ENCODE measurements around the gene BOK.

Gene BOK

GRCh38 chr2:241538838-241539615 lies 19.5 kb upstream of the BOK start:
- no peak for DNase-seq (ENCODE audit: low read depth)

DNA sequence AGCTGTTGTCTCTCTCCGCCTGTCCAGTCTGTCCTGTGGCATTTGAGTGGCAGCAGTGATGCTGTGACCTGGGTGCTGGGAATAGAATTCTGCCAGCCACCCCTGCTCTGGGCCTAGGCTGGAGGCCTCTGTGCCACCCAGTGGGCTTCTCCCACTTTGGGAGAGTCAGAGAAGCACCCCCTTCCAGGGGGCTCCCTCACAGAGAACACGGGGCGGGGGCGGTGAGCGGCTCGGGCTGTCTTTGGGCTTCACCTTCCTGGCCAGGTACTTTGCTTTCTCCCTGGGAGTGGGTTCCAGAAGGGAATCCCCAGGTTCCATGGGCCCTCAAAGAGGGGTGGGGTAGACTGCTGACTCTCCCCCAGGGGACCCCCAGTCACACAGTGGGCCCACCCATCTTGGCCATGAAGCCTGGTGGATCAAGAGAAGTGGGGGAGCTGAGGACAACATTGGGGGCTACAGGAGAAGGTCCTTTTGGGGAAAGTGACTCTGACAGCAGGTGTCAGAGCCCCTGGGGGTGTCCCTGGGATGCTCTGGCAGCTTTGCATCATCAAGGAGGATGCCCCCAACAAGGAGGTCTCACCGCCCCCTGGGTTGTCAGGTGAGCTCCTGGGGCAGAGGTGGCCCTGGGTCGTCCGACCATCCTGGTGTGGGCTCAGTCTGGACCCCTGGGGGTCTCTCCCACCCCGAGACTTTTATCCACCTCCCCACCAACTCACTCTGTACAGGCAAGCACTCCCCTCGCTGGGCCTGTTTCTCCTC lies 18.8 kb upstream of the BOK start:
- no peak for DNase-seq (ENCODE audit: low read depth)

DNA sequence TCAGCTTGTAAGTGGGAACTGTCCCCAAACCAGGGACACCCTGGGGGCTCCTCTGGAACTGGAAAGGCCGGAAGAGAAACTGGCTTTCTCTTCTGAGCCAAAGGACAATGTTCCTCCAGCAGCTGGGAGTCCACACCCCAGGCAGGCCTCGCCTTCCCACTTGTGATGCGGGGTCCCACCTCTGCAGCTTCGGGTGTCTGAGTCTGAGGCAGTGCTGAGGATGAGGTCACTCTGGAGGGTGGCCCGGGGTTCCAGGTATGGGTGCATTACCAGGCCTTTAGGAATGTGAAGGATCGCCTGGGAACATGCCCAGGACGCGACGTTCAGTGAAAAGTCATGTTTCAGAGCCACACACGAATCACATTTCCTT lies 18.2 kb upstream of the BOK start:
- no peak for DNase-seq (ENCODE audit: low read depth)

DNA sequence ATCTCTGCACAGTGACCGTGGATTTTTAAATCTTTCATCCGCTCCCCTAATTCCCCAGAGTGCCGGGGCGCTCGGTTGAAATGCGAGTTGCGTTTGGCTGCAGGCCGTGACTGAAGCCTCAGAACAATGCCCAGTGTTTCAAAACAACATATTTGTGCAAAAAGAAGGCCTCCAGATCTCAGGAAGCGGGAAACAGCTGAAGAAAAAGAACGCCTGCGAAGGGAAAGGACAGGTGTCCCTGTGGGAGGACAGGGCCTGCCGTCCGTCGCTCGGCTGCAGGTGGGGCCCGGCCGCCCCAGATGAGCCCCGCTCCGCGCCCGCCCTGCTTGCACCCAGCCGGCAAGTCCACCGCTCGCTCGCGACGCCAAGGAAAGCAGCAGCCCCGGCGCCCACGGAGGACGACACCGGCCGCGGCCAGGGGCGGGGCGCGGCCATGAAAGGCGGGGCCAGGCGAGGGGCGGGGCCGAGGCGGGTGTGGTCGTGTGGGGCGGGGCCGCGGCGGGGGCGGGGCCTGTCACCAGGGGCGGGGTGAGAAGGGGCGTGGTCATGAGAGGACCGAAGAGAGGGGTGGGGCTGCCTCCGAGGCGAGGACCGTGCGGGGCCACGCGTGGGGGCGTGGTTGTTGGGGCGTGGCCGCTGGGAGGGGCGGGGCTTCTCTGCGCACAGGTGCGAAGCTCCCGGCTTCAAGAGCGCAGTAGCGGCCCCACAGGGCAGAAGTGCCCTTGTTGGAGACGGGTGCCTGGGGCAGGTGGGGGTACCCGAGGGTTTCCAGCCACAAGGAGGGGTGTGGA lies 17.6 kb upstream of the BOK start:
- peak; percentile 31 for DNase-seq (ENCODE audit: low read depth)

GRCh38 chr2:241541564-241542277 lies 16.8 kb upstream of the BOK start:
- DNase-seq (ENCODE audit: low read depth): no peak

DNA sequence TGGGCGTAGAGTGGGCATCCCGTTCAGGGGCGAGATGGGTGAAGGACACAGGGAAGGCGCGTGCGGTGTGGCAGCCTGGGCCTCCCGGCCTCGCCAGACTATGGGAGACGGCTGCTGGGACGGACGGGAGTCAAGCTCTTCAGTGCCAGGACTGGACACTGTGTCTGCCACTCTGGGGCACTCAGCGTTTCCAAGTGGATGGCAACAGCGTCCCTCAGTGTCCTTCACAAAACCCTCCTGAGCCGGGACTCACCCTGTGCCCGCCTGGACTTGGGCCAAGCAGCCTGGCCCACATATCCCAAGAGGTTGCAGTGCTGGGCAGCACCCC lies 16.3 kb upstream of the BOK start:
- no peak for DNase-seq (ENCODE audit: low read depth)

- DNase-seq (ENCODE audit: low read depth): no peak
Observed at GRCh38 chr2:241545106-241545505, 13.4 kb upstream of the BOK start.

DNA sequence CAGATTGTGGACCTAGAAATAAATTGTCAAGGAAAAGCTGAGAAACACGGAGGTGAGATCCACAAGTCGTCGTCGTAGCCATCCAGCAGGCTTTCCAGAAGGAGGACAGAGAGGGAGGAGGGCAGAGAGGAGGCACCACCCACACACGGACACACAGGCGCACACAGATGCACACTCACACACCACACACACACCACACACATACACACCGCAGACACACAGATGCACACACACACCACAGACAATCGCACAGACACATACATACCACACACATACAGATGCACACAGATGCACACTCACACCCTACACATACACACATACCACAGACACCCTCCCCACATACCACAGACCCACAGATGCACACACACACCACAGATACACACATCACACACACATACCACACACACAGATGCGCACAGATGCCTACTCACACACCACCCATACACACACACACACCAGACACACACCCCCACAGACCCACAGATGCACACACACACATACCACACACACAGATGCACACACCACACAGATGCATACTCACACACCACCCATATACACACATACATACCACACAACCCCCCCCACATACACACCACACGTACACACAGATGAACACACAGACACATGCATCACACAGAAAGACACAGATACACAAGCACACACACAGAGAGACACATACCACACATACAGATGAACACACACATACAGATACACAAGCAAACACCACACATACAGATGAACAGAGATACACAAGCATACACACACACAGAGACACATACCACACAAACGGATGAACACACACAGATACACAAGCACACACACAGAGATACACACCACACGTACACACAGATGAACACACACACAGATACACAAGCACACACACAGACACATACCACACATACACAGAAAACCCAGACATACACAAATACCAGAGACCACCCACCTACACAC lies 12.7 kb upstream of the BOK start:
- DNase-seq (ENCODE audit: low read depth): no peak

DNA sequence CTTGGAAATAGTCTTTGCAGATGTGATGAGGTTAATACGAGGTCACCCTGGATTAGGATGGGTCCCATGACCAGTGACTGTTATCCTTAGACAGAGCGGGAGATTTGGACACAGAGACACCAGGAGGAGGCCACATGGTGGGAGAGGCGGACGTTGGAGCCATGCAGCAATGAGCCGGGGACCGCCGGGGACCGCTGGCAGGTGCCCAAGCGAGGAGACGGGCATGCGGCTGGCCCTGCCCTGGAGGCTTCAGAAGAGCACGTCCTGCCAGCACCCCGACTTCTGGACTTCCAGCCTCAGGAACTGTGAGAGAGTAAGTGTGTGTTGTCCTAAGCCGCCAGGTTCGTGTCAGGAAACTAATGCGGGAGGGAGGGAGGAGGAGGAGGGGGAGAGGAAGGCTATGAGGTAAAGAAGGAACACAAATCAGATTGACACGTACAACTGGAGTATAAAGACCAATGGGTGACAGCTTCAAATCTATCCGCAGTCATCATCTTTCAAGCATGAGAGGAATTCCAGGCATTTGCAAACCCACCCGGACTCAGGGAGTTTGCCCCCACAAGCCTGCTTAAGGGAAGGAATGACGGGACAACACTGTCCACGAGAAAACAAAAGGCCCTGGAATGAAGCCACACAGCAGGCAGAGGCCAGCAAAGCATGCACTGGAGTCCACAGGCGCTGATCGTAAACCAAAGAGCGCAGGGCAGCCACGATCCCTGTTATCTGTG lies 11.6 kb upstream of the BOK start:
- no peak for DNase-seq (ENCODE audit: low read depth)

DNA sequence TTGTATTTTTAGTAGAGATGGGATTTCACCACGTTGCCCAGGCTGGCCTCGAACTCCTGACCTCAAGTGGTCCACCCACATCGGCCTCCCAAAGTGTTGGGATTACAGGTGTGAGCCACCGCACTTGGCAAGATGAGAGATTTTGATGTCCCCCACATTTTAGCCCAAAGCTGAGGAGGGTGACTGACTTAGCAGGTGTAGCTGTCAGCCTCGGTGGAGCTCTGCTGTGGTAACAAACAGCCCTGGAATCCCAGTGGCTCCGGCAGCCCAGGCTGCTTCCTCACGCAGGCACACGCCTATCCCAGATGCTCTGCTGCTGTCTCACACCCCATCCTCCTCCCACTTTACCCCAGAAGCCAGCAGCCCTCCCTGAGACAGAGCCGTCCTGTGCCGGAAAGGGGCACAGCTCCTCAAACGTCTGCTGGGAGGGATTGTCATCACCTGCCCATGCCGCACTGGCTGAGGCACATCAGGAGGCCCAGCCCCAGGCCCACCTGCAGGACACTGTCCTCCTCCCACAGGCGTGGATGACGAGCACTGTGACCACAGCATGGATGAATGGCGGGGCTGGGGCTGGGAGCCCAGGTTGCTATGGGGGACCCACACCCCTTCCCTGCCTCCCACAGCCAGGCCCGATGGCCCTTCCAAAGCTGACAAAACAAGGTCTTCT lies 10.6 kb upstream of the BOK start:
- DNase-seq (ENCODE audit: low read depth): no peak

GRCh38 chr2:241548451-241548835 lies 10.1 kb upstream of the BOK start:
- DNase-seq (ENCODE audit: low read depth): no peak

GRCh38 chr2:241550616-241551580 lies 7.6 kb upstream of the BOK start:
- DNase-seq (ENCODE audit: low read depth): no peak

GRCh38 chr2:241551599-241551997 lies 6.9 kb upstream of the BOK start:
- no peak for DNase-seq (ENCODE audit: low read depth)

DNA sequence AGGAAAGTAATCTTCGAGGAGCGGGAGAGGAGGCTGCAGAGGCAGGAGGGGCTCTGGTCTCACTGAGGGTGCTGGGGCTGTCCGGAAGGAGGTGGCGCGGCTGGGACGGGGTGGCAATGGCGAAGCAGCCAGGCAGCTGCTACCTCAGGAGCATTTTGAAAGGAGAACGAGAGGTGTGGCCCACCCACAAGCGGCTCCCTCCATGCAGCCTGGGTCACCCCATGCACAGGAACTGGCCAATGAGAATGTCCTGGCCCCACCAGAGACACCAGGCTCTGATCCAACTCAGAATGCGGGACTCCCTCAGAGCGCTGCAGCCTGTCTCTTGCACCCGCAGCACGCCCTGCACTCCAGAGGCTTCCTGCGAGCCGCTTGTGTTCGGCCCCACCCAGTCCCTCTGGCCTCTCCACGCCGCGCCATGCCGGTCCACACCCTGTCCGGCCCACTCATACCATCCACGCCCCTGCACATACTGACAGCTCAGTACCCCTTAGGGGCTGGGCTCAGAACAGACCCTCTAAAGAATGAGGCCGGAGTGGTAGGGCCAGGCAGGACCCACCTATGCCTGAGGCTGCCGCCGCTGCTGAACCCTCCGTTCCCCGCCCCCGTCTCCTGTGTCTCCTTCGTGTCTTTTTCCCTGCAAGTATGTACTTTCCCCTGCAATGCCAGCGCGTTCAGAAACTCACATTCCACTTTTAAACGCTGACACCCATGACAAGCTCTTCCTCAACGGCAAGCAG lies 6.4 kb upstream of the BOK start:
- DNase-seq (ENCODE audit: low read depth): no peak

DNA sequence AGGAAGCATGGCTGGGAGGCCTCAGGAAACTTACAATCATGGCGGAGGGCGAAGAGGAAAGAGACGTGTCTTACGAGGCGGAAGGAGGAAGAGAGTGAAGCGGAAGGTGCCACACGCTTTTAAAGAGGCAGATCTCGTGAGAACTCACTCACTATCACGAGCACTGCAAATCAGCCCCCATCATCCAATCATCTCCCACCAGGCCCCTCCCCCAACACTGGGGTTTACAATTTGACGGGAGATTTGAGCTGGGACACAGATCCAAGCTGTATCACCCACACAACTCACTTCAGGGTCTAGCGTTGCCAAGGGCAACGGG lies 5.1 kb upstream of the BOK start:
- DNase-seq (ENCODE audit: low read depth): no peak

- DNase-seq (ENCODE audit: low read depth): no peak
Observed at GRCh38 chr2:241553981-241554380, 4.6 kb upstream of the BOK start.

DNA sequence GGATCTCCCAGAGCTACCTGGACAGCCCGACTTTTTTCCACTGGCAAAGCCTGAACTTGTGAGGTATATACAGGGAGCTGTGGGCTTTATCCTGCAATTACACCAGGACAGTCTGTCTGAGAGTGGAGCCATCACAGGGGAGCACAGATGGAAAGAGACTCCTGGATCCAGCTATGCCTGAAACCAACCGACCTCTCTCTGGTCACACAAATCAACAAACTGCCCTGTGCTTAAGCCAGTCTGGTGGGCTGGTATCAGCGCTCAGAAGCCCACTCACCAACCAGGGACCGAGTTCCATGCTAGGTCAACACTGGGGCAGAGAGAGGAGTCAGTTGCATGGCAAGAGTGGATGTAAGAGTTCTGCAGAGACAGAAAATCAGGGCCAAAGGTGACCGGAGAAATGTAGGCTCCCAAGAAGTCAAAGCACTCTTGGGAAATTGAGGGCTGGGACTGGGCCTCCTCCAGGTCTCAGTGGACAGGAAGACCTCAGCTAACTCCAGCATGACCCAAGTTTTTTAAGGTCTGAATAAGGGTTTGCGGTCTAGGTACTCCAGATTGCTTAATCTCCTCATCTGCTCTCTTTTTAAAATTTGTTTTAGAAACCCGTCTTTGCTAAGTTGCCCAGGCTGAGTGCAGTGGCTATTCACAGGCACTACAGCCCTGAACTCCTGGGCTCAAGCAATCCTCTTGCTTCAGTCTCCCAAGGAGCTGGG lies 3.8 kb upstream of the BOK start:
- no peak for DNase-seq (ENCODE audit: low read depth)

- no peak for DNase-seq (ENCODE audit: low read depth)
Observed at GRCh38 chr2:241555711-241556110, 2.8 kb upstream of the BOK start.

Data from stimulated activated CD8-positive, alpha-beta memory T cell treated with anti-CD3 and anti-CD28 coated beads, Interleukin-12 subunit alpha, Interleukin-12 subunit beta, amount 100 ng/mL, for 4 hours (primary cell).